HG03097 (cell line): ENCODE data around the gene KIF23.
A peak's percentile ranks its signal among the peaks of the same experiment; 100 is the strongest.
"Not testable (repeated sequence)": the region's sequence is repeated elsewhere in the genome, so short reads cannot be mapped to it uniquely, and the experiment has no call there.

Source experiments
- ATAC-seq: cut with Tn5 transposase; IDR thresholded peaks from one replicate; pipeline ENCODE4 v1.9.1; 2021; ENCODE audit not compliant: unreplicated experiment, low FRiP score

KIF23 gene

GRCh38 chr15:69413822-69414700 lies at the start of gene KIF23:
KIF23 (plus strand) TSS chr15:69414349; CDS start chr15:69414466, 117 bp downstream.
- peak; percentile 85 for ATAC-seq

- ATAC-seq = no peak
Observed at GRCh38 chr15:69367236-69367635, 46.9 kb upstream of the KIF23 start.

- no peak for ATAC-seq
Observed at GRCh38 chr15:69369631-69370030, 44.5 kb upstream of the KIF23 start.

GRCh38 chr15:69373406-69373805 lies 40.7 kb upstream of the KIF23 start:
- ATAC-seq = no peak

GRCh38 chr15:69375151-69375790 lies 38.9 kb upstream of the KIF23 start:
- ATAC-seq = no peak

GRCh38 chr15:69377216-69377970 lies 36.8 kb upstream of the KIF23 start:
- ATAC-seq = no peak

- no peak for ATAC-seq
Observed at GRCh38 chr15:69380100-69380725, 33.9 kb upstream of the KIF23 start.

- ATAC-seq = no peak
Observed at GRCh38 chr15:69380726-69381105, 33.4 kb upstream of the KIF23 start.

GRCh38 chr15:69382176-69382575 lies 32.0 kb upstream of the KIF23 start:
- not testable (repeated sequence) for ATAC-seq

- ATAC-seq = not testable (repeated sequence)
Observed at GRCh38 chr15:69384066-69384465, 30.1 kb upstream of the KIF23 start.

GRCh38 chr15:69384626-69385598 lies 29.2 kb upstream of the KIF23 start:
- no peak for ATAC-seq

- no peak for ATAC-seq
Observed at GRCh38 chr15:69385831-69386230, 28.3 kb upstream of the KIF23 start.

- no peak for ATAC-seq
Observed at GRCh38 chr15:69386284-69386683, 27.9 kb upstream of the KIF23 start.

- ATAC-seq = no peak
Observed at GRCh38 chr15:69388260-69388705, 25.9 kb upstream of the KIF23 start.

GRCh38 chr15:69389426-69389825 lies 24.7 kb upstream of the KIF23 start:
- no peak for ATAC-seq

GRCh38 chr15:69390575-69390974 lies 23.6 kb upstream of the KIF23 start:
- ATAC-seq = no peak

- no peak for ATAC-seq
Observed at GRCh38 chr15:69391046-69391757, 22.9 kb upstream of the KIF23 start.

GRCh38 chr15:69392352-69392751 lies 21.8 kb upstream of the KIF23 start:
- ATAC-seq = no peak
